Adrenal gland (tissue), 5 donors: Measurements from ENCODE around the gene KCTD20.

Experiments used
- CTCF ChIP-seq, 6 experiments: fragments of 450-650 bp in 4 of 6; fragments of 200-600 bp in 2 of 6; sonication (generic) in 1 of 6; IDR thresholded peaks; 1 replicate in 5 of 6; 2 replicates in 1 of 6; pipeline versions ENCODE4 v1.5.1 to v1.8.0; 2016 to 2021; ENCODE audit warnings: antibody characterized with exemption in 6 of 6, mild to moderate bottlenecking in 2 of 6, moderate library complexity in 1 of 6
- POLR2A ChIP-seq, 2 donors: fragments of 450-650 bp; IDR thresholded peaks; one replicate each; pipeline ENCODE4 v1.6.1; 2017; ENCODE audit warnings: antibody characterized with exemption in 2 of 2, mild to moderate bottlenecking in 2 of 2, moderate library complexity in 1 of 2
- donor health status: DM: no; HTN: no; CAD: no.

- TF ChIP-seq POLR2A (IDR thresholded peaks at IDR 0.05) (no peak), CTCF (IDR thresholded peaks at IDR 0.05) (no peak)
These were observed 18.1 kb downstream of the KCTD20 start for GRCh38 chr6:36460916-36461315.
